Left lung (tissue), 10 donors: ENCODE data around the gene RSRC1. TPM values are rescaled to one million over a fixed set of nuclear protein-coding genes. Genes with fewer than 3 reads are reported as not detected.

Experiments used
- ATAC-seq: fragments of 200-7000 bp; cut with Tn5 transposase; one replicate; pipeline ENCODE4 v1.9.1; 2020; ENCODE audit warnings: moderate library complexity
- DNase-seq, 4 donors: peaks; one replicate each; pipeline ENCODE4 v3.0.0-alpha.2; 2013 to 2020
- H3K27ac ChIP-seq, 2 donors: fragments of 200-600 bp; sonication (generic) in 1 of 2; one replicate each; pipeline versions ENCODE4 v1.5.0 to v1.8.0; 2020 to 2021
- H3K27me3 ChIP-seq, 2 donors: fragments of 200-600 bp; sonication (generic) in 1 of 2; one replicate each; pipeline versions ENCODE4 v1.5.0 to v1.8.0; 2020 to 2021
- H3K36me3 ChIP-seq, 2 donors: fragments of 200-600 bp; sonication (generic) in 1 of 2; one replicate each; pipeline versions ENCODE4 v1.5.0 to v1.8.0; 2020 to 2021
- H3K4me1 ChIP-seq, 2 donors: fragments of 200-600 bp; one replicate each; pipeline ENCODE4 v1.8.0; 2021
- H3K4me3 ChIP-seq, 2 donors: fragments of 200-600 bp; sonication (generic) in 1 of 2; one replicate each; pipeline versions ENCODE4 v1.5.0 to v1.8.0; 2020 to 2021; ENCODE audit warnings: mild to moderate bottlenecking in 1 of 2
- H3K9me3 ChIP-seq, 2 donors: fragments of 200-600 bp; sonication (generic) in 1 of 2; one replicate each; pipeline versions ENCODE4 v1.5.0 to v1.8.0; 2020 to 2021
- CTCF ChIP-seq, 2 donors: fragments of 200-600 bp; sonication (generic) in 1 of 2; IDR thresholded peaks; one replicate each; pipeline versions ENCODE4 v1.5.0 to v1.8.0; 2021; ENCODE audit warnings: antibody characterized with exemption in 2 of 2
- intact Hi-C, 2 donors: fragments of 100-400 bp; cut with DNase I; formaldehyde crosslinking; loops; one replicate each; pipeline versions ENCODE4 v1.11.2 to v1.14.2; 2022
- polyA plus RNA-seq, 6 donors: library from polyadenylated mRNA; unstranded; fragments of 120-200 nt; gene quantifications; one replicate each; pipeline ENCODE4 v1.2.1, GENCODE V29; 2013; ENCODE audit not compliant: insufficient read length in 6 of 6
- total RNA-seq, 2 donors: library from RNA; stranded (reverse); fragmentation: NEBNext Ultra II Directional; extraction: Animal tissue kit (Norgen Biotek cat#: 25700); gene quantifications; one replicate each; pipeline ENCODE4 v1.2.1, GENCODE V29; 2021
- donor health status: DM: no; HTN: yes; CAD: no.
- donor health status: DM: no; HTN: no; CAD: no.

The RSRC1 gene
- total and polyA plus RNA-seq, 8 donors = 23.7 to 30.7 (median 27.6) TPM

- no peak for TF ChIP-seq CTCF (IDR thresholded peaks at IDR 0.05)
- Histone ChIP-seq H3K4me1 (no peaks in the 10 kb centered on the region), H3K4me3 (no peak overlapping the region), H3K36me3 (no peaks in the 10 kb centered on the region), H3K27me3 (no peaks in the 10 kb centered on the region), H3K27ac (no peak overlapping the region), H3K9me3 (peaks cover 0 to 5% of the 10 kb centered on the region in 2 donors)
- intact Hi-C loops = no loop called here
- ATAC-seq (no peak), DNase-seq (no peak)
Measured at GRCh38 chr3:158520433-158520832, 410.5 kb downstream of the RSRC1 start.

- no peak for ATAC-seq
- intact Hi-C loops = no loop called here
Measured at GRCh38 chr3:158522221-158523136, 412.6 kb downstream of the RSRC1 start.

GRCh38 chr3:158528076-158528674 lies 418.3 kb downstream of the RSRC1 start:
- ATAC-seq = no peak
- Histone ChIP-seq H3K27me3 (no peaks in the 10 kb centered on the region), H3K4me3 (no peak overlapping the region), H3K9me3 (no peaks in the 10 kb centered on the region), H3K36me3 (no peaks in the 10 kb centered on the region), H3K4me1 (peaks cover 0 to 2% of the 10 kb centered on the region in 2 donors), H3K27ac (no peak overlapping the region)
- no peak for TF ChIP-seq CTCF (IDR thresholded peaks at IDR 0.05)
- no peak for DNase-seq
- intact Hi-C loops = no loop called here

More at GRCh38 chr3:158522221-158523136, 412.6 kb downstream of the RSRC1 start:
- DNase-seq = no peak
- TF ChIP-seq CTCF (IDR thresholded peaks at IDR 0.05) = no peak
- Histone ChIP-seq H3K4me1 (no peaks in the 10 kb centered on the region), H3K9me3 (no peaks in the 10 kb centered on the region), H3K4me3 (no peak overlapping the region), H3K27me3 (no peaks in the 10 kb centered on the region), H3K36me3 (no peaks in the 10 kb centered on the region), H3K27ac (no peak overlapping the region)

GRCh38 chr3:158531334-158531733 lies 421.4 kb downstream of the RSRC1 start:
- DNase-seq (peak in 1 of 4 donors; percentile 30), ATAC-seq (peak; percentile 71)
- TF ChIP-seq CTCF (IDR thresholded peaks at IDR 0.05) = no peak
- no peak overlapping the region for H3K27ac ChIP-seq
- no peaks in the 10 kb centered on the region for H3K27me3 ChIP-seq
- intact Hi-C loops = no loop called here
- H3K4me3 ChIP-seq = no peak overlapping the region
- H3K36me3 ChIP-seq = no peaks in the 10 kb centered on the region
- no peaks in the 10 kb centered on the region for H3K9me3 ChIP-seq
- peaks cover 0 to 2% of the 10 kb centered on the region in 2 donors for H3K4me1 ChIP-seq

GRCh38 chr3:158532099-158532734 lies 422.3 kb downstream of the RSRC1 start:
- Histone ChIP-seq H3K27ac (no peak overlapping the region), H3K4me3 (no peak overlapping the region), H3K4me1 (peaks cover 0 to 2% of the 10 kb centered on the region in 2 donors), H3K36me3 (no peaks in the 10 kb centered on the region), H3K9me3 (no peaks in the 10 kb centered on the region), H3K27me3 (no peaks in the 10 kb centered on the region)
- peak in 1 of 4 donors; percentile 52 for DNase-seq
- intact Hi-C loops = no loop called here
- ATAC-seq = peak; percentile 65
- TF ChIP-seq CTCF (IDR thresholded peaks at IDR 0.05) = peak in 1 of 2 donors; percentile 45
